HS-5 (cell line): ENCODE results near the gene MMP1.
A peak's percentile ranks its signal among the peaks of the same experiment; 100 is the strongest.
"Not testable (repeated sequence)": the region's sequence is repeated elsewhere in the genome, so short reads cannot be mapped to it uniquely, and the experiment has no call there.

Source experiments
- DNase-seq: peaks from one replicate; pipeline ENCODE4 v3.0.0-alpha.2; 2012; ENCODE audit warnings: low read depth

Gene MMP1

DNA sequence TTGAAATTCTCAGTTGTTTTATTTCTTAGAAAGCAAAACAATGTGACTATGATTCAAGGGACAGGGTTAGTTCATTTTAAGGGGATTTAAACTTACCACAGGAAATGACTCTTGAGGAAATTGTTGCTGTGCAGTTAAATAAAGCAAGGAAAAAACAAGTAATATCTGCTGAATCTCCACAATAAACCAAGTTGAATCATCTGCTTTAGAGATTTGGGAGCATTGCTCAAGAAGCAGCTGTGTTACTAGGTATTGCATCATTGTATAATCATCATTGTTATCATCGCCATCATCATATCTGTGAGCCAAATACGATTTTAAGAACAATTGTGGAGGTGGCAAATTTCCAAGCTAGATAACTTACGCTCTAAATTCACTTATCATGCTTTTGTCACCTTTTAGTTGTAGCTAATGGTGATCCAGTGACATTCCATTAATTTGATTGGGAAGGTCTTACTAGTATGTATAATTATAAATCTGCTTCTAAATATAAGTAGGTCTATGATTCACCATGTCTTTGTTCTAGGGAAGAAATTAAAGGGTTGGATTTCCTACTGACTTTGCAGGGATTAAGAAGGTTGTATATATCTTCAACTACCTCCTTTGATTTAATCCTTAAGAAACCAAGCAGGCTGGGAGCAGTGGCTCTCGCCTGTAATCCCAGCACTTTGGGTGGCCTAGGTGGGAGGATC lies 37.5 kb downstream of the MMP1 start:
- peak; percentile 96 for DNase-seq

DNA sequence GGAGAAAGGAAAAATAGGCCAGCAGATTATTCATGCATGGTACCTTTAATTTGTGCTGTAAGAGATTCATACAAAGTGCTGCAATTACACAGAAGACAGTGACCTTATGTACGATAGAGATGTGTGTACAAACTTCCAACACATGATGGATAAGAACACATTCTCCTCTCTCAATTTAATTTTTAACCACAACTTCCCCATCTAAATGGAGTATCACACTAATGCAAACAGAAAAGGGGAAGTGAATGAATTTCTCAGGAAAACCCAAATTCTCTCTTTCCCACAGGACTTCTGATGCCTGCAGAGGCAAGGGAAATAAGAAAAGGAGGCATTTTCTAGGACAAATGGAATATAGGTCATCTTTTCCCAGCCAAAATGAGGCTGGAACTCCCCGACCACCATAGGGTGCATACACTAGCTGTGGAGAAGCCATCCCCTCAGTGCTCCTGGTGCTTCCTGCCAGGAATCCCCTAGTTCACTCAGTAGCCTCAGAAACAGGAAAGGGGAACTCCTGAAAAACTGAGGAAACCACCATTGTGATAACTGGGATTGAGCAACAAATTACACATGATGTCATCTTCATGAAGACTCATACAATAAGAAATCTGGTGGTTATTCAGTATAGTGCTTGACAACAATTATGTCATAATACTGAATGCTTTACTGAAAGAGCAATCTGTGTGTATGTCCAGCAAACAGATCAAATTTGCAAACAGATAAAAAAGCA lies 40.0 kb downstream of the MMP1 start:
- DNase-seq: peak; percentile 72

DNA sequence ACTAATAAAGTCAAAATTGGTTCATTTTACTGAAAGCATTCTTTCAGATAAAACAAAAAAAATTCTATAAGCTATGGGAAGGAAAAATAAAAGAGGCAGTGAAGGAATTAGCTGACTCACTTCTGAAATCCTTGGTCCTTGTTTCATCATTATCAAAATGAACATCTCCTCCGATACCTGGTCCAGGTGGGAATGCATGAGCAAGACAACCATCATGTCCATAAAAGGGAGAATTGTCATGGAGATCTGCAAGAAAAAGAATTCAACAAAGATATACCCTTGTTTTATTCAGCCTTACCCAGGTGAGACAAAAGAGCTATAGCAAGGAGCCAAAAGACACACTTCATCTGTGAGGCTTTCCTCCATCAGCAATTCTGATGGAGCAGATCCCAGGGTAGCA lies 44.7 kb downstream of the MMP1 start:
- DNase-seq: no peak

- no peak for DNase-seq
Measured at GRCh38 chr11:102751673-102752072, 46.3 kb downstream of the MMP1 start.

DNA sequence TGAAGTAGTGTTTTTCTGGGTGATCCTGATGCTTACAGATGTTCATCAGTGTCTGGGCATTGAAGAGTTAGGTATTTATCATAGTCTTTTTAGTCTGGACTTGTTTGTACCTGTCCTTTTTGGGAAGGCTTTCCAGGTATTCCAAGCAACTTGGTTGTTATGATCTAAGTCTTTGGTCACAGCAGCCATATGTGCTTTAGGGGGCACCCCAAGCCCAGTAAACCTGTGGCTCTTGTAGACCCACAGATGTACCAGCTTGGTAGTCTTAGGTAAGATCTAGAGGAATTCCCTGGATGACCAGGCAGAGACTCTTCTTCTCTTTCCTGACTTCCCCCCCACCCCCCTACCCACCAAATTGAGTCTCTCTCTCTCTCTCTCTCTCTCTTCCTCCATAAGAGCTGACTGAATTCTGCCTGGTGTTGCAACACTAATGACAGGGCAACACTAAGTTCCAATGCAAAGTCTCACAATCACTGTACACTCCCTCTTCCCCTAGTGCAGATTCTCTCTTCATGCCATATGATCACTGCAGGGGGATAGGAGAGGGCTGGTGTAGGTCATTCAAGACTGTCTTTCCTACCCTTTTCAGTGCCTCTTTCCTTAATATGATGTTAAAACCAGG lies 48.7 kb downstream of the MMP1 start:
- no peak for DNase-seq

DNA sequence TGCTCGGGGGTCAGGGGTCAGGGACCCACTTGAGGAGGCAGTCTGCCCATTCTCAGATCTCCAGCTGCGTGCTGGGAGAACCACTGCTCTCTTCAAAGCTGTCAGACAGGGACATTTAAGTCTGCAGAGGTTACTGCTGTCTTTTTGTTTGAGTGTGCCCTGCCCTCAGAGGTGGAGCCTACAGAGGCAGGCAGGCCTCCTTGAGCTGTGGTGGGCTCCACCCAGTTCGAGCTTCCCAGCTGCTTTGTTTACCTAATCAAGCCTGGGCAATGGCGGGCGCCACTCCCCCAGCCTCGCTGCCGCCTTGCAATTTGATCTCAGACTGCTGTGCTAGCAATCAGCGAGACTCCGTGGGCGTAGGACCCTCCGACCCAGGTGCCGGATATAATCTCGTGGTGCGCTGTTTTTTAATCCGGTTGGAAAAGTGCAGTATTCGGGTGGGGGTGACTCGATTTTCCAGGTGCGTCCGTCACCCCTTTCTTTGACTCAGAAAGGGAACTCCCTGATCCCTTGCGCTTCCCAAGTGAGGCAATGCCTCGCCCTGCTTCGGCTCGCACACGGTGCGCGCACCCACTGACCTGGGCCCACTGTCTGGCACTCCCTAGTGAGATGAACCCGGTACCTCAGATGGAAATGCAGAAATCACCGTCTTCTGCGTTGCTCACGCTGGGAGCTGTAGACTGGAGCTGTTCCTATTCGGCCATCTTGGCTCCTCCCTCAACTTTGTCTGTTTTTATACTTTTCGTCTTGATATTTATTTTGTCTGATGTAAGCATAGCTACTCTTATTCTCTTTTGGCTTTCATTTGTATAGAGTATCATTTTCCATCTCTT lies 51.0 kb downstream of the MMP1 start:
- DNase-seq: not testable (repeated sequence)
